Measurements from ENCODE around the gene SEPTIN1. TPM values are rescaled to one million over a fixed set of nuclear protein-coding genes. Genes with fewer than 3 reads are reported as not detected.

SEPTIN1 gene
- total and polyA plus RNA-seq, 2 of the 13 experiments (the other 11 are each of a cell fraction or from before 2014, with no cell fraction given), result 0.18 to 0.67 TPM

GRCh38 chr16:30430428-30430970 lies 48.1 kb upstream of the SEPTIN1 start (continued):
- TF ChIP-seq, protein P1, sequence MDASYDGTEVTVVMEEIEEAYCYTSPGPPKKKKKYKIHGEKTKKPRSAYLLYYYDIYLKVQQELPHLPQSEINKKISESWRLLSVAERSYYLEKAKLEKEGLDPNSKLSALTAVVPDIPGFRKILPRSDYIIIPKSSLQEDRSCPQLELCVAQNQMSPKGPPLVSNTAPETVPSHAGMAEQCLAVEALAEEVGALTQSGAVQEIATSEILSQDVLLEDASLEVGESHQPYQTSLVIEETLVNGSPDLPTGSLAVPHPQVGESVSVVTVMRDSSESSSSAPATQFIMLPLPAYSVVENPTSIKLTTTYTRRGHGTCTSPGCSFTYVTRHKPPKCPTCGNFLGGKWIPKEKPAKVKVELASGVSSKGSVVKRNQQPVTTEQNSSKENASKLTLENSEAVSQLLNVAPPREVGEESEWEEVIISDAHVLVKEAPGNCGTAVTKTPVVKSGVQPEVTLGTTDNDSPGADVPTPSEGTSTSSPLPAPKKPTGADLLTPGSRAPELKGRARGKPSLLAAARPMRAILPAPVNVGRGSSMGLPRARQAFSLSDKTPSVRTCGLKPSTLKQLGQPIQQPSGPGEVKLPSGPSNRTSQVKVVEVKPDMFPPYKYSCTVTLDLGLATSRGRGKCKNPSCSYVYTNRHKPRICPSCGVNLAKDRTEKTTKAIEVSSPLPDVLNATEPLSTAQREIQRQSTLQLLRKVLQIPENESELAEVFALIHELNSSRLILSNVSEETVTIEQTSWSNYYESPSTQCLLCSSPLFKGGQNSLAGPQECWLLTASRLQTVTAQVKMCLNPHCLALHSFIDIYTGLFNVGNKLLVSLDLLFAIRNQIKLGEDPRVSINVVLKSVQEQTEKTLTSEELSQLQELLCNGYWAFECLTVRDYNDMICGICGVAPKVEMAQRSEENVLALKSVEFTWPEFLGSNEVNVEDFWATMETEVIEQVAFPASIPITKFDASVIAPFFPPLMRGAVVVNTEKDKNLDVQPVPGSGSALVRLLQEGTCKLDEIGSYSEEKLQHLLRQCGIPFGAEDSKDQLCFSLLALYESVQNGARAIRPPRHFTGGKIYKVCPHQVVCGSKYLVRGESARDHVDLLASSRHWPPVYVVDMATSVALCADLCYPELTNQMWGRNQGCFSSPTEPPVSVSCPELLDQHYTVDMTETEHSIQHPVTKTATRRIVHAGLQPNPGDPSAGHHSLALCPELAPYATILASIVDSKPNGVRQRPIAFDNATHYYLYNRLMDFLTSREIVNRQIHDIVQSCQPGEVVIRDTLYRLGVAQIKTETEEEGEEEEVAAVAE (CRISPR knock-in tag; IDR thresholded peaks at IDR 0.05; ENCODE audit: borderline replicate concordance), result peak; percentile 5; the same call in 1 of the 2 replicates
- TF ChIP-seq ZSCAN25 (CRISPR knock-in tag; IDR thresholded peaks at IDR 0.05) (peak; percentile 49; the same call in 1 of the 2 replicates), ZNF136 (CRISPR knock-in tag; IDR thresholded peaks at IDR 0.05; ENCODE audit: low read depth) (peak; percentile 77; the same call in 1 of the 2 replicates), IRF1 (CRISPR knock-in tag; IDR thresholded peaks at IDR 0.05; ENCODE audit: low read depth) (no peak), MEIS1 (CRISPR knock-in tag; IDR thresholded peaks at IDR 0.05; ENCODE audit: borderline replicate concordance) (no peak; the same call in 1 of the 2 replicates), SIX4 (CRISPR knock-in tag; IDR thresholded peaks at IDR 0.05) (no peak), HCFC1 (IDR thresholded peaks at IDR 0.05; ENCODE audit: low read depth, low read length) (no peak), ZFP36L1 (CRISPR knock-in tag; IDR thresholded peaks at IDR 0.05) (peak; percentile 78; the same call in 1 of the 2 replicates), MAFF (IDR thresholded peaks at IDR 0.05; ENCODE audit: low read depth, low read length) (no peak), ZNF3 (CRISPR knock-in tag; IDR thresholded peaks at IDR 0.05) (0 out of 2 replicates have a peak, but pooled peaks have one; percentile 28), RARG (CRISPR knock-in tag; IDR thresholded peaks at IDR 0.05; ENCODE audit: low read depth) (no peak), ZNF232 (CRISPR knock-in tag; IDR thresholded peaks at IDR 0.05; ENCODE audit: borderline replicate concordance) (peak; percentile 93), SIN3A (IDR thresholded peaks at IDR 0.05; ENCODE audit: borderline replicate concordance, low read depth, low read length) (peak; percentile 17; the same call in 1 of the 2 replicates), RFX3 (CRISPR knock-in tag; IDR thresholded peaks at IDR 0.05) (no peak), CHD4 (IDR thresholded peaks at IDR 0.05; ENCODE audit: borderline replicate concordance, low read length) (no peak), MEF2D (CRISPR knock-in tag; IDR thresholded peaks at IDR 0.05) (no peak; the same call in 1 of the 2 replicates), PPARG (CRISPR knock-in tag; conservative IDR thresholded peaks at IDR 0.05) (no peak), NCOA2 (CRISPR knock-in tag; IDR thresholded peaks at IDR 0.05) (no peak; the same call in 1 of the 2 replicates), ETV5 (CRISPR knock-in tag; IDR thresholded peaks at IDR 0.05; ENCODE audit: borderline replicate concordance) (peak; percentile 16; the same call in 1 of the 2 replicates)
- TF ChIP-seq, protein P2, sequence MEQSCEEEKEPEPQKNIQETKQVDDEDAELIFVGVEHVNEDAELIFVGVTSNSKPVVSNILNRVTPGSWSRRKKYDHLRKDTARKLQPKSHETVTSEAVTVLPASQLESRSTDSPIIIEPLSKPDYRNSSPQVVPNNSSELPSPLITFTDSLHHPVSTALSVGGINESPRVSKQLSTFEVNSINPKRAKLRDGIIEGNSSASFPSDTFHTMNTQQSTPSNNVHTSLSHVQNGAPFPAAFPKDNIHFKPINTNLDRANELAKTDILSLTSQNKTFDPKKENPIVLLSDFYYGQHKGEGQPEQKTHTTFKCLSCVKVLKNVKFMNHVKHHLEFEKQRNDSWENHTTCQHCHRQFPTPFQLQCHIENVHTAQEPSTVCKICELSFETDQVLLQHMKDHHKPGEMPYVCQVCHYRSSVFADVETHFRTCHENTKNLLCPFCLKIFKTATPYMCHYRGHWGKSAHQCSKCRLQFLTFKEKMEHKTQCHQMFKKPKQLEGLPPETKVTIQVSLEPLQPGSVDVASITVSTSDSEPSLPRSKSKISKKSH (CRISPR knock-in tag; IDR thresholded peaks at IDR 0.05; ENCODE audit: borderline replicate concordance), result peak; percentile 98
- TF ChIP-seq, protein P3, sequence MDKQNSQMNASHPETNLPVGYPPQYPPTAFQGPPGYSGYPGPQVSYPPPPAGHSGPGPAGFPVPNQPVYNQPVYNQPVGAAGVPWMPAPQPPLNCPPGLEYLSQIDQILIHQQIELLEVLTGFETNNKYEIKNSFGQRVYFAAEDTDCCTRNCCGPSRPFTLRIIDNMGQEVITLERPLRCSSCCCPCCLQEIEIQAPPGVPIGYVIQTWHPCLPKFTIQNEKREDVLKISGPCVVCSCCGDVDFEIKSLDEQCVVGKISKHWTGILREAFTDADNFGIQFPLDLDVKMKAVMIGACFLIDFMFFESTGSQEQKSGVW (CRISPR knock-in tag; IDR thresholded peaks at IDR 0.05; ENCODE audit: borderline replicate concordance), result no peak
- TF ChIP-seq, protein P4, sequence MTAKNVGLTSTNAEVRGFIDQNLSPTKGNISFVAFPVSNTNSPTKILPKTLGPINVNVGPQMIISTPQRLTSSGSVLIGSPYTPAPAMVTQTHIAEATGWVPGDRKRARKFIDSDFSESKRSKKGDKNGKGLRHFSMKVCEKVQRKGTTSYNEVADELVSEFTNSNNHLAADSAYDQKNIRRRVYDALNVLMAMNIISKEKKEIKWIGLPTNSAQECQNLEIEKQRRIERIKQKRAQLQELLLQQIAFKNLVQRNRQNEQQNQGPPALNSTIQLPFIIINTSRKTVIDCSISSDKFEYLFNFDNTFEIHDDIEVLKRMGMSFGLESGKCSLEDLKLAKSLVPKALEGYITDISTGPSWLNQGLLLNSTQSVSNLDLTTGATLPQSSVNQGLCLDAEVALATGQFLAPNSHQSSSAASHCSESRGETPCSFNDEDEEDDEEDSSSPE (CRISPR knock-in tag; IDR thresholded peaks at IDR 0.05), result peak; percentile 12; the same call in 1 of the 2 replicates
